ENCODE results near the gene BGLAP. TPM values are rescaled to one million over a fixed set of nuclear protein-coding genes. Genes with fewer than 3 reads are reported as not detected.

BGLAP gene
- polyA plus RNA-seq, 1 donor (not counting 4 experiments of a cell fraction or from before 2014, with no cell fraction given), result 0.12 TPM

GRCh38 chr1:156268336-156268735 is 26.4 kb downstream of the BGLAP start:
- no peaks in the 10 kb centered on the region for H3K9me3 ChIP-seq (ENCODE audit: control insufficient read depth, low read depth, low read length)
- FAIRE-seq (no peak), DNase-seq (ENCODE audit: low read depth, low spot score) (no peak)
- H3K9ac ChIP-seq (ENCODE audit: control insufficient read depth, extremely low read depth, insufficient read depth, low read length), result no peak overlapping the region
- peaks cover 5% of the 10 kb centered on the region for H4K20me1 ChIP-seq (ENCODE audit: control insufficient read depth, extremely low read depth, insufficient read depth, low read length)
- no peak overlapping the region for H2AFZ ChIP-seq (ENCODE audit: control insufficient read depth, low read length)
- peaks cover 47 to 59% of the 10 kb centered on the region in 2 experiments for H3K36me3 ChIP-seq (ENCODE audit: control insufficient read depth in 2 of 2, extremely low read depth in 1 of 2, insufficient read depth in 2 of 2, low read length in 2 of 2)
- no peak overlapping the region for H3K4me2 ChIP-seq (ENCODE audit: control insufficient read depth, extremely low read depth, insufficient read depth, low read depth, low read length)
- dilution Hi-C loops (cut with MboI; ENCODE audit: extremely low pct_ligation_motif_present, low sequenced_read_pairs), result no loop called here
- H3K27ac ChIP-seq (ENCODE audit: control insufficient read depth, insufficient read depth, low read length), result no peak overlapping the region
- H3K4me1 ChIP-seq (ENCODE audit: control insufficient read depth, extremely low read depth, insufficient read depth, low read length), result peaks cover 5% of the 10 kb centered on the region
- H3K4me3 ChIP-seq (ENCODE audit: control insufficient read depth in 2 of 3, extremely low read depth in 1 of 3, insufficient read depth in 2 of 3, low read depth in 1 of 3, low read length in 3 of 3), result no peak overlapping the region
- H3K27me3 ChIP-seq (ENCODE audit: control insufficient read depth, extremely low read depth, insufficient read depth, low read length), result no peaks in the 10 kb centered on the region
- H3K9me1 ChIP-seq (ENCODE audit: control insufficient read depth, extremely low read depth, insufficient read depth, low read length), result peaks cover 5% of the 10 kb centered on the region
- no peaks in the 10 kb centered on the region for H3K79me2 ChIP-seq (ENCODE audit: control insufficient read depth, insufficient read depth, low read length)
- TF ChIP-seq CTCF (optimal IDR thresholded peaks at IDR 0.05 in 1 of 3, IDR thresholded peaks at IDR 0.05 in 1 of 3, conservative IDR thresholded peaks at IDR 0.05 in 1 of 3; ENCODE audit: extremely low read depth in 1 of 3, insufficient read depth in 2 of 3, low read length in 3 of 3) (no peak), EZH2 (IDR thresholded peaks at IDR 0.05; ENCODE audit: low read length) (no peak)

GRCh38 chr1:156270314-156270713 is 28.3 kb downstream of the BGLAP start:
- TF ChIP-seq EZH2 (IDR thresholded peaks at IDR 0.05; ENCODE audit: low read length), result no peak
- H3K9ac ChIP-seq (ENCODE audit: control insufficient read depth, extremely low read depth, insufficient read depth, low read length), result no peak overlapping the region
- no peak for DNase-seq (ENCODE audit: low read depth, low spot score)
- H3K27me3 ChIP-seq (ENCODE audit: control insufficient read depth, extremely low read depth, insufficient read depth, low read length), result no peaks in the 10 kb centered on the region
- no peaks in the 10 kb centered on the region for H4K20me1 ChIP-seq (ENCODE audit: control insufficient read depth, extremely low read depth, insufficient read depth, low read length)
- H3K79me2 ChIP-seq (ENCODE audit: control insufficient read depth, insufficient read depth, low read length), result no peaks in the 10 kb centered on the region
- no peak overlapping the region for H3K4me2 ChIP-seq (ENCODE audit: control insufficient read depth, extremely low read depth, insufficient read depth, low read depth, low read length)
- no peak for FAIRE-seq
- H3K4me1 ChIP-seq (ENCODE audit: control insufficient read depth, extremely low read depth, insufficient read depth, low read length), result no peaks in the 10 kb centered on the region
- dilution Hi-C loops (cut with MboI; ENCODE audit: extremely low pct_ligation_motif_present, low sequenced_read_pairs), result no loop called here
- no peak overlapping the region for H2AFZ ChIP-seq (ENCODE audit: control insufficient read depth, low read length)
- peaks cover 5% of the 10 kb centered on the region for H3K9me1 ChIP-seq (ENCODE audit: control insufficient read depth, extremely low read depth, insufficient read depth, low read length)
- H3K4me3 ChIP-seq (ENCODE audit: control insufficient read depth in 2 of 3, extremely low read depth in 1 of 3, insufficient read depth in 2 of 3, low read depth in 1 of 3, low read length in 3 of 3), result no peak overlapping the region
- no peaks in the 10 kb centered on the region for H3K9me3 ChIP-seq (ENCODE audit: control insufficient read depth, low read depth, low read length)
- H3K36me3 ChIP-seq (ENCODE audit: control insufficient read depth in 2 of 2, extremely low read depth in 1 of 2, insufficient read depth in 2 of 2, low read length in 2 of 2), result peaks cover 53 to 63% of the 10 kb centered on the region in 2 experiments
- H3K27ac ChIP-seq (ENCODE audit: control insufficient read depth, insufficient read depth, low read length), result no peak overlapping the region

GRCh38 chr1:156276532-156276931 is 34.5 kb downstream of the BGLAP start:
- FAIRE-seq, result no peak
- H3K9me3 ChIP-seq (ENCODE audit: control insufficient read depth, low read depth, low read length), result no peaks in the 10 kb centered on the region
- H3K9ac ChIP-seq (ENCODE audit: control insufficient read depth, extremely low read depth, insufficient read depth, low read length), result no peak overlapping the region
- no peak overlapping the region for H2AFZ ChIP-seq (ENCODE audit: control insufficient read depth, low read length)
- TF ChIP-seq CTCF (optimal IDR thresholded peaks at IDR 0.05 in 1 of 3, IDR thresholded peaks at IDR 0.05 in 1 of 3, conservative IDR thresholded peaks at IDR 0.05 in 1 of 3; ENCODE audit: extremely low read depth in 1 of 3, insufficient read depth in 2 of 3, low read length in 3 of 3), result no peak
- no peak for TF ChIP-seq EZH2 (IDR thresholded peaks at IDR 0.05; ENCODE audit: low read length)
- H3K27ac ChIP-seq (ENCODE audit: control insufficient read depth, insufficient read depth, low read length), result no peak overlapping the region
- dilution Hi-C loops (cut with MboI; ENCODE audit: extremely low pct_ligation_motif_present, low sequenced_read_pairs), result no loop called here
- H3K79me2 ChIP-seq (ENCODE audit: control insufficient read depth, insufficient read depth, low read length), result peaks cover 39% of the 10 kb centered on the region
- no peaks in the 10 kb centered on the region for H4K20me1 ChIP-seq (ENCODE audit: control insufficient read depth, extremely low read depth, insufficient read depth, low read length)
- H3K4me3 ChIP-seq (ENCODE audit: control insufficient read depth in 2 of 3, extremely low read depth in 1 of 3, insufficient read depth in 2 of 3, low read depth in 1 of 3, low read length in 3 of 3), result no peak overlapping the region
- no peak for DNase-seq (ENCODE audit: low read depth, low spot score)
- H3K36me3 ChIP-seq (ENCODE audit: control insufficient read depth in 2 of 2, extremely low read depth in 1 of 2, insufficient read depth in 2 of 2, low read length in 2 of 2), result peaks cover 36 to 52% of the 10 kb centered on the region in 2 experiments
- H3K9me1 ChIP-seq (ENCODE audit: control insufficient read depth, extremely low read depth, insufficient read depth, low read length), result no peaks in the 10 kb centered on the region
- no peak overlapping the region for H3K4me2 ChIP-seq (ENCODE audit: control insufficient read depth, extremely low read depth, insufficient read depth, low read depth, low read length)
- no peaks in the 10 kb centered on the region for H3K27me3 ChIP-seq (ENCODE audit: control insufficient read depth, extremely low read depth, insufficient read depth, low read length)
- H3K4me1 ChIP-seq (ENCODE audit: control insufficient read depth, extremely low read depth, insufficient read depth, low read length), result peaks cover 7% of the 10 kb centered on the region

Data from keratinocyte (primary cell).